ENCODE measurements around the gene PTPRC. TPM values are rescaled to one million over a fixed set of nuclear protein-coding genes. Genes with fewer than 3 reads are reported as not detected.

Gene PTPRC
- total RNA-seq, 2 experiments from 2014 or later = 689 to 714 TPM

DNA sequence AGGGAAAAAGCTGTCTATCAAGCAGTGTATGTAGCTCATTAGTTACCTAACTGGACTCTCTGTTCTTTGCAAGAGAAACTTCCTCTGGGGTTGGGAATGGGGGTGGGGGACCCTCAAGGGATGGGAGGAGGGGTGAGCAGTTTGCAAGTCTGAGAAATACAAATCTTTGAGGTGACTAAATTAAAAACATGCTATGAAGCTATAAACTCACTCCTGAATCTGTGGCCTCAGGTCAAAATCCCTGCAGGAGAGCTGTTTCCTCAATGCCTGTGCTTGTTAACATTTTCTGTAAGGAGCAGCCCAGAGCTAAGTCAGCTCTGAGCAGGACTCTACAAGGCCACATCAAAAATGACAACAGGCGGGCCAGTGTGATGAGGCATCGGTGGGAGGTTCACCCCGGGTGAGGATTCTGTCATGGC lies 32.8 kb upstream of the PTPRC start:
- peaks cover 4% of the 10 kb centered on the region for H3K9me3 Mint-ChIP-seq
- peak overlapping the region; percentile 64 for H3K27ac Mint-ChIP-seq
- H3K4me3 Mint-ChIP-seq = no peak overlapping the region
- H3K27me3 Mint-ChIP-seq (ENCODE audit: low read depth) = no peaks in the 10 kb centered on the region
- H3K36me3 Mint-ChIP-seq (ENCODE audit: low read depth) = peaks cover 8% of the 10 kb centered on the region
- DNase-seq = no peak
- intact Hi-C loops (cut with micrococcal nuclease) = loop anchor here (10.0 kb wide), 2 partner anchors 509 to 1549 kb away; no protein-coding TSS in a partner anchor
- CTCF ChIA-PET = interaction anchor here (0.8 to 1.9 kb wide), 6 partner anchors 9 to 94 kb away, joined by 3 to 18 read pairs (median 5); no protein-coding TSS in a partner anchor
- peaks cover 77% of the 10 kb centered on the region for H3K4me1 Mint-ChIP-seq (ENCODE audit: low read depth)

DNA sequence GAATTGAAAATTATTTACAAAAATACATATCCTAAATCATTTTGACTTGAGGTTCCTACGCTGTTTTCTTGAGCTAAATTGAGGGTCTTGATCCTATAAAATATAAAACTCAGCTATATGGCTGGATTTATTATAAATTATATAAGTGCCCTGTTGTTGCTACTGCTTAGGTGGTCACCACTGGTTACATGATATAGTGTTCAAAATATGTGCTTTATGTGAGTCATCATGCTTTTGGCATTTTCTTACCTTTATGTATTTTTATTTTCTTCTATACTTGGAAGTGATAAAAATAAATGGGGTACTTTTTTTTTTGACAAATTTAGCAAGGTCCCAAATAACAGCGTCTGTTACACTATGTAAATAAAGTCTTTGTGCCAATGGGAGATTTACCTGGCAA lies 31.1 kb upstream of the PTPRC start:
- DNase-seq = no peak
- no peaks in the 10 kb centered on the region for H3K27me3 Mint-ChIP-seq (ENCODE audit: low read depth)
- no peak overlapping the region for H3K4me3 Mint-ChIP-seq
- H3K36me3 Mint-ChIP-seq (ENCODE audit: low read depth) = peaks cover 3% of the 10 kb centered on the region
- no peak overlapping the region for H3K27ac Mint-ChIP-seq
- CTCF ChIA-PET = interaction anchor here (0.7 kb wide), 1 partner anchor 48 kb away, joined by 3 read pairs; no protein-coding TSS in a partner anchor
- intact Hi-C loops (cut with micrococcal nuclease) = loop anchor here (10.0 kb wide), 2 partner anchors 507 to 1547 kb away; no protein-coding TSS in a partner anchor
- no peaks in the 10 kb centered on the region for H3K9me3 Mint-ChIP-seq
- peaks cover 76% of the 10 kb centered on the region for H3K4me1 Mint-ChIP-seq (ENCODE audit: low read depth)

DNA sequence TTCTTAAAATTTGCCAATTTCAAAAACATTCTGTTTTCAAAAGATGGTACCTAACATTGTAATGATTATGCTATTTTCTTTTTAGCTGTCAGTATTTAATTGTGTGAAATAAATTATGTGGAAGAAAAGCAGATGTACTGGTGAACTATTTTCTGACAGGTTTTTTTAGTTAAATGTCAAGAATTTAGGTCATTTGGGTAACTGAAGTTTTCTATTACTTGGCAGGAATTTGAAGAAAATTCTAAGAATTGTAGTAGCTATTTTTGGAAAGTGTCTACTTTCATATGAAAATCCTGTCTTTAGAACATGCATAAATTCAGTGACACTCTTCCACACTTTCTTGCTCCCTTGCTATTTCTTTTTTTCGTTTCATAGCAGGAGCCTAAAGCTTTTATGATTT lies 28.5 kb upstream of the PTPRC start:
- H3K4me3 Mint-ChIP-seq = peak overlapping the region; percentile 52
- intact Hi-C loops (cut with micrococcal nuclease) = no loop called here
- no peaks in the 10 kb centered on the region for H3K9me3 Mint-ChIP-seq
- H3K4me1 Mint-ChIP-seq (ENCODE audit: low read depth) = peaks cover 77% of the 10 kb centered on the region
- CTCF ChIA-PET = interaction anchor here (1.3 to 3.3 kb wide), 5 partner anchors 10 to 76 kb away, joined by 3 to 32 read pairs (median 4); no protein-coding TSS in a partner anchor
- peak overlapping the region; percentile 98 for H3K27ac Mint-ChIP-seq
- no peaks in the 10 kb centered on the region for H3K27me3 Mint-ChIP-seq (ENCODE audit: low read depth)
- DNase-seq = no peak
- peaks cover 12% of the 10 kb centered on the region for H3K36me3 Mint-ChIP-seq (ENCODE audit: low read depth)

DNA sequence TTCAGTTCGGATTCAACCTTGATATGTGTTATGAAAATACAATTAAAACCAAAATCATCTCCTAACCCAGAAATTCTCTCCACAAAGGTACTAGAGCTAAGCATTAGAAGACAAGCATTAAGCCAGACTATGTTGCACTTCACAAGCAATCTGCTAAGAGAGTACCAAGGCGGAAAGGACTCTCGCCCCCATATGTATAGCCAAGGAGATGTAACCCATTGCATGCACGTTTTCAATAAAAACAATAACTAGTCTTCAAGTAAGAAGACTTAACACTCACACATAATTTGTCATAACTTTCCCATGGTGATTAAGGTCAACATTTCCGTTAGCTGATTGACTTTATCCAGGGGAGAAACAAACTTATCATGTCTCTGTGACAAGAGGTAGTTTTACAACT lies 27.6 kb upstream of the PTPRC start:
- intact Hi-C loops (cut with micrococcal nuclease) = no loop called here
- CTCF ChIA-PET = interaction anchor here (1.3 to 3.3 kb wide), 4 partner anchors 9 to 68 kb away, joined by 3 to 32 read pairs (median 4); no protein-coding TSS in a partner anchor
- no peak for DNase-seq
- H3K27me3 Mint-ChIP-seq (ENCODE audit: low read depth) = no peaks in the 10 kb centered on the region
- peak overlapping the region; percentile 52 for H3K4me3 Mint-ChIP-seq
- H3K27ac Mint-ChIP-seq = peak overlapping the region; percentile 98
- H3K4me1 Mint-ChIP-seq (ENCODE audit: low read depth) = peaks cover 78% of the 10 kb centered on the region
- H3K9me3 Mint-ChIP-seq = no peaks in the 10 kb centered on the region
- peaks cover 16% of the 10 kb centered on the region for H3K36me3 Mint-ChIP-seq (ENCODE audit: low read depth)

DNA sequence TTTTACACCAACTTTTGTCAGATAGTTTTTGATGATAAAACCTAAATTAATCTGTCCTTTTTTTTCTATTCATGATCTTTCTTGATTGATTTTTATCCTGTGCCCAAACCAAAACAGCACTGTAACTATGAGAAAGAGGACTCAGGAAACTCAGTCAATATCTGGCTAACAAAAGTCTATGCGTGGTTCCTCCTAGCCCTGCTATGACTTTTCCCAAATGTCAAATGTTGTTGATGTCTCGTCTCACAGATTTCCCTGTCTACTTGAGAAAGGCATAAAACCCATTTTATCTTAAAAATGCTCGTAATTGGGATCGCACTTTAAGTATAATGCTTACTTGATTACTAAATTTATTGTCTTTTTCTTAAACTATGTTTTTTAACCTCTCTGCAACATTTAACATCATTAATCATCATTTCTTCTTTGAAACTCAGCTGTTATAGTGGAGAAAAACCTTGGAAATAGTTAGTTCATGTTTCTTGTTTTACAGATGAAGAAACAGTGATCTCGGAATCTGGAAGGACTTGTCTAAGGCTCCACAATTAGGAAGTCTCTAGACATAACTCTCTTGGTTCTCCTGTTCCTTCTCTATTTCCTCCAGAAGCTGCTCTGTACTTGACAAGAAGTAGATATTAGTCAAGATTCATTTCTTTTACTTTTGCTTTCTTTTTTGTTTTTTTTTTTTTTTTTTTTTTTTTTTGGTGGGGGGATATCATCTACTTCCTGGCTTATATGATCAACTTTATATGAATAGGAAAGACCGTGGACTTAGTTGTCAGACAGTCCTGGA lies 26.2 kb upstream of the PTPRC start:
- CTCF ChIA-PET = no interaction called here
- peaks cover 80% of the 10 kb centered on the region for H3K4me1 Mint-ChIP-seq (ENCODE audit: low read depth)
- H3K27ac Mint-ChIP-seq = peak overlapping the region; percentile 98
- H3K9me3 Mint-ChIP-seq = no peaks in the 10 kb centered on the region
- H3K4me3 Mint-ChIP-seq = peak overlapping the region; percentile 82
- intact Hi-C loops (cut with micrococcal nuclease) = loop anchor here (1.0 to 2.0 kb wide), 4 partner anchors 9 to 89 kb away; no protein-coding TSS in a partner anchor
- no peaks in the 10 kb centered on the region for H3K27me3 Mint-ChIP-seq (ENCODE audit: low read depth)
- no peak for DNase-seq
- peaks cover 16% of the 10 kb centered on the region for H3K36me3 Mint-ChIP-seq (ENCODE audit: low read depth)

DNA sequence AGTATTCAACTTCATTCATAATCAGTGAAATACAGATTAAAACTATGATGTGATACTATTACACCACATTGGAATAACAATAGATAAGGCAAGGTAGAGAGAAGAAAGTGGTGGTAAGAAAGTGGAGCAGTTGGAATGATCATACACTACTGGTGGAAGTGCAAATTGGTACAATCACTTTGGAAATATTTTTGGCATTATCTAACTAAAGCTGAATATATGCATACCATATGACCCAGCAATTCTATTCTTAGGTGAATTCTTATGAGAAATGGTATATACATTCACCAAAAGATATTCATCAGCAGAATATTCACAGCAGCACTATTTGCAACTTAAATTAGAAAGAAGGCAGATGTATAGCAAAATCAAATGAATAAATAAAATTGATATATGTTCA lies 21.4 kb upstream of the PTPRC start:
- H3K4me3 Mint-ChIP-seq = no peak overlapping the region
- H3K36me3 Mint-ChIP-seq (ENCODE audit: low read depth) = peaks cover 14% of the 10 kb centered on the region
- DNase-seq = no peak
- peaks cover 83% of the 10 kb centered on the region for H3K4me1 Mint-ChIP-seq (ENCODE audit: low read depth)
- H3K27ac Mint-ChIP-seq = no peak overlapping the region
- no peaks in the 10 kb centered on the region for H3K27me3 Mint-ChIP-seq (ENCODE audit: low read depth)
- intact Hi-C loops (cut with micrococcal nuclease) = no loop called here
- H3K9me3 Mint-ChIP-seq = no peaks in the 10 kb centered on the region
- CTCF ChIA-PET = no interaction called here

DNA sequence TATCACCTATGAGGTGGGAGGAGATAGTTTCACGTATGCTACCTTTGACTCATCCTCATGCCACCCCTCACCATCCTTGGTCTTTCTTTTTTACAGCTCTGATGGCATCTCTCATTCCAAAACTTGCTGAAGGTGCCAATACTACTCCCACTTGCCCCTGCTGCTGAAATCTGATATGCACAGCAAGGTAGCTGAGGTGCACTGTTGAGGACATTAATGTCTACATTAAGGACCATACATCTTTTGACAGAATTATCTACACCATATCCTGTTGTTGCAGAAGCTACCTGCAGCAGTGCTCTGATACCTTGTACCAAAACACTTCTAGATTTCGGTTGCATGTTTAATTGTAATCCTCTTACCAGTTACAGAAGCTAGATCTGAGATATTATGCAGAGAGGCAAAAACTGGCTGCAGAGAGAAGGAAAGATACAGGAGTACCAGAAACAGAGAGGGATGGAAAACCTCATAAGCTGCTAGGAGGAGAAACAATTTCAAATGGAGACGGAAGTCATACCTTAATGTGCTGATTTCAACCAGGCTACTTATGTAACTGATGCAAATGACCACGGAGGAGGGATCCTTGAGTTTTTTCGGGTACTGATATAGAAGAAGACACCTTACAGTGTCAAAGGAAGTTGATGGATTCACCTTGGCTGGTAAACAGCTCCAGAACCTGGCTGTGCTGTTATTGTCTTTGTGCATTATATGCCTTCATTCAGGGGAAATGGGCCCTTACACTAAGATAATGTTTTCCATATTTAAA lies 19.3 kb upstream of the PTPRC start:
- intact Hi-C loops (cut with micrococcal nuclease) = loop anchor here (1.0 to 5.0 kb wide), 4 partner anchors 17 to 318 kb away; no protein-coding TSS in a partner anchor
- H3K36me3 Mint-ChIP-seq (ENCODE audit: low read depth) = peaks cover 7% of the 10 kb centered on the region
- peak overlapping the region; percentile 100 for H3K27ac Mint-ChIP-seq
- CTCF ChIA-PET = interaction anchor here (0.7 to 3.9 kb wide), 12 partner anchors 9 to 103 kb away, joined by 3 to 32 read pairs (median 4); no protein-coding TSS in a partner anchor
- H3K27me3 Mint-ChIP-seq (ENCODE audit: low read depth) = no peaks in the 10 kb centered on the region
- DNase-seq = peak; percentile 60
- peaks cover 82% of the 10 kb centered on the region for H3K4me1 Mint-ChIP-seq (ENCODE audit: low read depth)
- H3K9me3 Mint-ChIP-seq = no peaks in the 10 kb centered on the region
- peak overlapping the region; percentile 55 for H3K4me3 Mint-ChIP-seq

DNA sequence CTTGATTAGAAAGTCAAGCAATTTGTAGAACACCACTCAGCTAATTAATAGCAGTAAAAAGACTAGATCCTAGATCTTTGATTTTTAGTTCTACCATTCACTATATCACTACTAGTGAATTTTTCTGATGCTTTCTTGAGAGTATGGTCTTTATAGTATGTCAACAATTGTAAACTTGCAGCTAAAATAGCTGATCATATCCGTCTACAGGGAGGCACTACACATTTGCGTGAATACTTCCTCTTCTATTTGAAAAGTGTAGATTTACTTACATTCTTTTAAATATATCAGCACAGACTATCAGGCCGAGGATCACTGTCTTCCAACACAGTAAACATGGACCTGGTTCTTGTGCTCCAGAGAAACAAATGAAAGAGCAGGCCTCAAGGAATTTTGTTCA lies 18.6 kb upstream of the PTPRC start:
- H3K27ac Mint-ChIP-seq = peak overlapping the region; percentile 100
- peaks cover 86% of the 10 kb centered on the region for H3K4me1 Mint-ChIP-seq (ENCODE audit: low read depth)
- no peaks in the 10 kb centered on the region for H3K27me3 Mint-ChIP-seq (ENCODE audit: low read depth)
- no peaks in the 10 kb centered on the region for H3K9me3 Mint-ChIP-seq
- H3K4me3 Mint-ChIP-seq = peak overlapping the region; percentile 82
- CTCF ChIA-PET = interaction anchor here (0.7 to 3.9 kb wide), 11 partner anchors 10 to 103 kb away, joined by 3 to 32 read pairs (median 4); no protein-coding TSS in a partner anchor
- no peak for DNase-seq
- intact Hi-C loops (cut with micrococcal nuclease) = loop anchor here (2.0 to 5.0 kb wide), 2 partner anchors 37 to 317 kb away; no protein-coding TSS in a partner anchor
- H3K36me3 Mint-ChIP-seq (ENCODE audit: low read depth) = peaks cover 6% of the 10 kb centered on the region

DNA sequence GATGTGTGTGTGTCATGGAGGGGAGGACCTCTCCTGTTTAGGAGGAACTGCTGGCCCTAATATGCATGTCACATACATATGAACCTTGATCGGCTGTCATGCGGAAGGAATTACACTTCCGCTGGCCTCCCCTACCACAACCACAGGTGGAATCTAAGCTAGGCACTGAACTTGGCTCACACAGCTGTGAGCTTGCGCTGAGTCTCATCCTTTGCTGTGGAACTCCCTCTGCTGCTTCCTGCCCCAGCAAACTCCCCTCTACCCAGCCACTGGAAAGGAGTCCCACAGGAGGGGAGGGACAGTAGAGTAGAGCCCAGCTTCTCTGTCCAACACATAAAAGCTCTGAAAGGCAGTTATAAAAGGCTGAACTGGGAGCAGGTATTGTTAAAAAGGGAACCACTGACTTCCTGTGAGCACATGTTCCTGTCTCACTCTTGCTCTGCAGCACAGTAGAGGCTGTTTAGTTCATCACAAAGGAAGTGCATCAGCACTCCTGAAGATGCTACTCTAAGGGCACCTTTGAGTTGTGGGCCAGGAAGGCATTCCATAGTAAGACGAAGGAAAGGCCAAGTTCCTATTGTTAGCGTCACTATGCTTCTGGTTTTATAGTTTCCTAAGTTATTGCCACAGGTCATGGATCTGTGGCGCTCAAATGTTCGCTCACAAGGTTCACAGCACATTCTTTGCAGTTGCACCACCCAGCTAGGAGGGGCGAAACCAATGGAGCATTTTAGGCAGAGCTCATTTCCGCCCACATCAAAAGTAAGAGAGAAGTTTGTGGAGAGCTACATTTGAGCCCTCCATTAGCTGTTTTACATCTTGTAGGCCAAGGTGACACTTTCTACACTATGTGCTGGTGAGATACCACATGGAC lies 17.7 kb upstream of the PTPRC start:
- Mint-ChIP-seq H3K27ac (peak overlapping the region; percentile 100), H3K27me3 (ENCODE audit: low read depth) (no peaks in the 10 kb centered on the region), H3K9me3 (no peaks in the 10 kb centered on the region), H3K4me1 (ENCODE audit: low read depth) (peaks cover 86% of the 10 kb centered on the region), H3K36me3 (ENCODE audit: low read depth) (peaks cover under 1% of the 10 kb centered on the region), H3K4me3 (peak overlapping the region; percentile 82)
- DNase-seq = peak; percentile 77
- CTCF ChIA-PET = interaction anchor here (0.7 to 3.9 kb wide), 10 partner anchors 11 to 101 kb away, joined by 3 to 32 read pairs (median 5); no protein-coding TSS in a partner anchor
- intact Hi-C loops (cut with micrococcal nuclease) = loop anchor here (1.0 to 5.0 kb wide), 4 partner anchors 8 to 316 kb away; no protein-coding TSS in a partner anchor

DNA sequence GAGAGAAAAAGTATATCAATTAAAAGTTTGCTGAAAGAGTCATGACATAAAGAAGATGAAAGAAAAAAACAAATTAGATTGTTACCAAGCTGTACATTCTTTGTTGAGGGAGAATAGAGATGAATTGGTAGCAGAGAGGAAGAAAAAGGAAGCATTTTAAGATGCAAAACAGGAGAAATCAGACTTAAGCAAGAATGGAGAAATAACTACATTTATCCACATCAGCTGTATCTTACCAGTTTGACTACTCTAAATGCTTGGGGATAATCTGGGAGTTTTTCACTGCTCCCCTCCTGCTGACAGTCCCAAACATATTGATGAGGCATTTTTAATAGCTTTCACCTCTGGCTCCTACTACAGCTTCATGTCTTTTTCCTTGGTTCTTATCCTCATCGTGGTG lies 16.8 kb upstream of the PTPRC start:
- H3K36me3 Mint-ChIP-seq (ENCODE audit: low read depth) = peaks cover 3% of the 10 kb centered on the region
- no peak for DNase-seq
- H3K27me3 Mint-ChIP-seq (ENCODE audit: low read depth) = no peaks in the 10 kb centered on the region
- peak overlapping the region; percentile 82 for H3K4me3 Mint-ChIP-seq
- CTCF ChIA-PET = interaction anchor here (0.6 to 3.9 kb wide), 7 partner anchors 12 to 1760 kb away, joined by 3 to 32 read pairs (median 10); no protein-coding TSS in a partner anchor
- no peaks in the 10 kb centered on the region for H3K9me3 Mint-ChIP-seq
- peak overlapping the region; percentile 100 for H3K27ac Mint-ChIP-seq
- H3K4me1 Mint-ChIP-seq (ENCODE audit: low read depth) = peaks cover 90% of the 10 kb centered on the region
- intact Hi-C loops (cut with micrococcal nuclease) = loop anchor here (5.0 kb wide), 1 partner anchor 315 kb away; no protein-coding TSS in a partner anchor
